ENCODE measurements around the gene SPEM1. TPM values are rescaled to one million over a fixed set of nuclear protein-coding genes. Genes with fewer than 3 reads are reported as not detected.

The SPEM1 gene
- total RNA-seq, 2 experiments from 2014 or later = 0.36 TPM; not detected in 1

- H3K9me3 Mint-ChIP-seq = no peaks in the 10 kb centered on the region
- ChIA-PET POLR2A (interaction anchor here (0.6 to 8.8 kb wide), 31 partner anchors 9 to 407 kb away, joined by 3 to 83 read pairs (median 4); partner anchors contain the start of genes CHRNB1, MPDU1, POLR2A and SENP3), CTCF (interaction anchor here (0.6 to 4.4 kb wide), 34 partner anchors 10 to 459 kb away, joined by 3 to 68 read pairs (median 4); partner anchors contain the start of genes CHRNB1, MPDU1, NEURL4 and POLR2A)
- peaks cover 21% of the 10 kb centered on the region for H3K36me3 Mint-ChIP-seq (ENCODE audit: low read depth)
- intact Hi-C loops (cut with micrococcal nuclease) = loop anchor here (1.0 to 5.0 kb wide), 4 partner anchors 32 to 126 kb away; partner anchors contain the start of genes KCTD11, POLR2A, SENP3 and SLC35G6
- peak overlapping the region; percentile 94 for H3K4me3 Mint-ChIP-seq
- ATAC-seq (peak; percentile 18), DNase-seq (peak; percentile 78)
- peaks cover 19% of the 10 kb centered on the region for H3K27me3 Mint-ChIP-seq
- peaks cover 30% of the 10 kb centered on the region for H3K4me1 Mint-ChIP-seq (ENCODE audit: low read depth)
- peak overlapping the region; percentile 97 for H3K27ac Mint-ChIP-seq
- peak; percentile 44 for TF ChIP-seq CTCF (IDR thresholded peaks at IDR 0.05)
Observed at GRCh38 chr17:7435676-7436555, 15.8 kb downstream of the SPEM1 start.

- DNase-seq (peak; percentile 86), ATAC-seq (peak; percentile 63)
- intact Hi-C loops (cut with micrococcal nuclease) = loop anchor here (5.0 kb wide), 3 partner anchors 46 to 126 kb away; partner anchors contain the start of genes KCTD11, POLR2A, SENP3 and SLC35G6
- Mint-ChIP-seq H3K4me3 (peak overlapping the region; percentile 94), H3K9me3 (no peaks in the 10 kb centered on the region), H3K4me1 (ENCODE audit: low read depth) (peaks cover 31% of the 10 kb centered on the region), H3K27ac (peak overlapping the region; percentile 97), H3K27me3 (peaks cover 25% of the 10 kb centered on the region), H3K36me3 (ENCODE audit: low read depth) (peaks cover 21% of the 10 kb centered on the region)
- peak; percentile 85 for TF ChIP-seq CTCF (IDR thresholded peaks at IDR 0.05)
- CTCF ChIA-PET = interaction anchor here (0.6 to 4.4 kb wide), 46 partner anchors 9 to 250 kb away, joined by 3 to 68 read pairs (median 4); partner anchors contain the start of genes CHRNB1, MPDU1, NEURL4 and POLR2A
- POLR2A ChIA-PET = interaction anchor here (0.6 to 8.8 kb wide), 33 partner anchors 8 to 406 kb away, joined by 3 to 83 read pairs (median 4); partner anchors contain the start of genes CHRNB1, MPDU1, POLR2A and SENP3
Observed at GRCh38 chr17:7436556-7437368, 16.6 kb downstream of the SPEM1 start.

GRCh38 chr17:7437369-7437863 is 17.3 kb downstream of the SPEM1 start:
- TF ChIP-seq CTCF (IDR thresholded peaks at IDR 0.05) = no peak
- peaks cover 21% of the 10 kb centered on the region for H3K36me3 Mint-ChIP-seq (ENCODE audit: low read depth)
- H3K4me1 Mint-ChIP-seq (ENCODE audit: low read depth) = peaks cover 31% of the 10 kb centered on the region
- POLR2A ChIA-PET = interaction anchor here (0.6 to 8.8 kb wide), 21 partner anchors 8 to 396 kb away, joined by 3 to 83 read pairs (median 5); partner anchors contain the start of genes CHRNB1, MPDU1, POLR2A and SENP3
- peaks cover 29% of the 10 kb centered on the region for H3K27me3 Mint-ChIP-seq
- CTCF ChIA-PET = interaction anchor here (0.6 to 4.4 kb wide), 33 partner anchors 8 to 152 kb away, joined by 3 to 68 read pairs (median 5); partner anchors contain the start of genes CHRNB1, MPDU1, NEURL4 and POLR2A
- H3K9me3 Mint-ChIP-seq = no peaks in the 10 kb centered on the region
- intact Hi-C loops (cut with micrococcal nuclease) = loop anchor here (5.0 kb wide), 3 partner anchors 45 to 125 kb away; partner anchors contain the start of genes KCTD11, POLR2A, SENP3 and SLC35G6
- no peak for ATAC-seq
- DNase-seq = peak; percentile 16
- peak overlapping the region; percentile 94 for H3K4me3 Mint-ChIP-seq
- H3K27ac Mint-ChIP-seq = no peak overlapping the region

GRCh38 chr17:7437950-7438614 is 18.0 kb downstream of the SPEM1 start:
- Mint-ChIP-seq H3K27me3 (peaks cover 35% of the 10 kb centered on the region), H3K27ac (peak overlapping the region; percentile 7), H3K4me3 (peak overlapping the region; percentile 94), H3K36me3 (ENCODE audit: low read depth) (peaks cover 21% of the 10 kb centered on the region), H3K4me1 (ENCODE audit: low read depth) (peaks cover 31% of the 10 kb centered on the region), H3K9me3 (no peaks in the 10 kb centered on the region)
- POLR2A ChIA-PET = interaction anchor here (0.5 to 8.8 kb wide), 6 partner anchors 16 to 249 kb away, joined by 3 to 83 read pairs (median 29); partner anchors contain the start of genes POLR2A, SLC35G6, TP53 and ZBTB4
- TF ChIP-seq CTCF (IDR thresholded peaks at IDR 0.05) = no peak
- CTCF ChIA-PET = interaction anchor here (0.7 to 4.4 kb wide), 6 partner anchors 17 to 123 kb away, joined by 3 to 68 read pairs (median 26); partner anchors contain the start of genes PLSCR3, SLC35G6, TMEM95 and ZBTB4
- intact Hi-C loops (cut with micrococcal nuclease) = loop anchor here (5.0 kb wide), 3 partner anchors 44 to 124 kb away; partner anchors contain the start of genes KCTD11, POLR2A, SENP3 and SLC35G6
- no peak for ATAC-seq
- DNase-seq = peak; percentile 72

All from activated CD8-positive, alpha-beta T cell treated with anti-CD3 and anti-CD28 coated beads for 36 hours (primary cell).